ENCODE data around the gene DNAL4. TPM values are rescaled to one million over a fixed set of nuclear protein-coding genes. Genes with fewer than 3 reads are reported as not detected.

DNAL4 gene
- total RNA-seq, 2 donors from 2014 or later: 24.8 to 29.8 TPM

GRCh38 chr22:38826386-38826785, 32.4 kb upstream of the DNAL4 start:
- H3K4me1 ChIP-seq (ENCODE audit: control insufficient read depth, insufficient read depth, low read length): no peaks in the 10 kb centered on the region
- H3K9me3 ChIP-seq (ENCODE audit: control insufficient read depth, low read length): no peaks in the 10 kb centered on the region
- no peak overlapping the region for H3K27ac Mint-ChIP-seq
- no peaks in the 10 kb centered on the region for H3K36me3 Mint-ChIP-seq (ENCODE audit: low read depth)
- no peaks in the 10 kb centered on the region for H3K36me3 ChIP-seq (ENCODE audit: control insufficient read depth, insufficient read depth, low read length)
- no peak overlapping the region for H3K4me3 Mint-ChIP-seq
- no peak overlapping the region for H3K4me3 ChIP-seq (ENCODE audit: low read length)
- no peak for DNase-seq
- no peaks in the 10 kb centered on the region for H3K9me3 Mint-ChIP-seq
- H3K9ac ChIP-seq (ENCODE audit: extremely low read depth, low read length, poor library complexity, severe bottlenecking): no peak overlapping the region
- H3K4me1 Mint-ChIP-seq: no peaks in the 10 kb centered on the region
- H3K27me3 Mint-ChIP-seq (ENCODE audit: insufficient read depth): peaks cover 3% of the 10 kb centered on the region
- no peaks in the 10 kb centered on the region for H3K27me3 ChIP-seq (ENCODE audit: control insufficient read depth, insufficient read depth, low read length, poor library complexity, severe bottlenecking)
- no peak overlapping the region for H3K27ac ChIP-seq (ENCODE audit: low read depth, low read length)
- 87 to 89% methylated on average over 14 to 16 of the region's 16 CpGs for WGBS, 2 experiments (ENCODE audit: insufficient coverage in 1 of 2, insufficient read length in 1 of 2)
- TF ChIP-seq, protein P1, sequence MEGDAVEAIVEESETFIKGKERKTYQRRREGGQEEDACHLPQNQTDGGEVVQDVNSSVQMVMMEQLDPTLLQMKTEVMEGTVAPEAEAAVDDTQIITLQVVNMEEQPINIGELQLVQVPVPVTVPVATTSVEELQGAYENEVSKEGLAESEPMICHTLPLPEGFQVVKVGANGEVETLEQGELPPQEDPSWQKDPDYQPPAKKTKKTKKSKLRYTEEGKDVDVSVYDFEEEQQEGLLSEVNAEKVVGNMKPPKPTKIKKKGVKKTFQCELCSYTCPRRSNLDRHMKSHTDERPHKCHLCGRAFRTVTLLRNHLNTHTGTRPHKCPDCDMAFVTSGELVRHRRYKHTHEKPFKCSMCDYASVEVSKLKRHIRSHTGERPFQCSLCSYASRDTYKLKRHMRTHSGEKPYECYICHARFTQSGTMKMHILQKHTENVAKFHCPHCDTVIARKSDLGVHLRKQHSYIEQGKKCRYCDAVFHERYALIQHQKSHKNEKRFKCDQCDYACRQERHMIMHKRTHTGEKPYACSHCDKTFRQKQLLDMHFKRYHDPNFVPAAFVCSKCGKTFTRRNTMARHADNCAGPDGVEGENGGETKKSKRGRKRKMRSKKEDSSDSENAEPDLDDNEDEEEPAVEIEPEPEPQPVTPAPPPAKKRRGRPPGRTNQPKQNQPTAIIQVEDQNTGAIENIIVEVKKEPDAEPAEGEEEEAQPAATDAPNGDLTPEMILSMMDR (conservative IDR thresholded peaks at IDR 0.05): no peak

DNA sequence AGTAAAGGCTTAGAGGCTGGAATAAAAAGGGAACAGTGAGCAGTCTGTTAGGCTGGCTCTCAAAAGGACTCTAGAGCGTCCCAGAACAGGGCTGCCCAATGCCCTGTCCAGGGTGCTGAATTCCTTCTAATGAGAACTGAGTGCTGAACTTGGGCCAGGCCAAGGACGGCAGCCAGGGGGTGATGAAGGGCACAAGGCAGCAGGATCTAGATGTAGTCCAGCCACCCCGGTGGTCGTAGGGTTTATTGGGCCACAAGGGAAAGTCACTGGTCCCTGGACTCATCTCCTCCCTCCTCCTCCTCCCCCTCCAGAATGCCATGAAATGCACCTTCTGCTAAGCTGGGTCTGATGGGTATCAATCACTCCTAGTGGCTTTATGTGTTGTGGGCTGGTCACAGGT, 30.6 kb upstream of the DNAL4 start:
- no peaks in the 10 kb centered on the region for H3K36me3 ChIP-seq (ENCODE audit: control insufficient read depth, insufficient read depth, low read length)
- TF ChIP-seq, protein P1 (conservative IDR thresholded peaks at IDR 0.05): peak; percentile 87
- DNase-seq: peak; percentile 96
- H3K4me3 ChIP-seq (ENCODE audit: low read length): no peak overlapping the region
- Mint-ChIP-seq H3K36me3 (ENCODE audit: low read depth) (no peaks in the 10 kb centered on the region), H3K27ac (no peak overlapping the region), H3K4me3 (no peak overlapping the region), H3K27me3 (ENCODE audit: insufficient read depth) (peaks cover 8% of the 10 kb centered on the region), H3K4me1 (no peaks in the 10 kb centered on the region), H3K9me3 (no peaks in the 10 kb centered on the region)
- H3K27me3 ChIP-seq (ENCODE audit: control insufficient read depth, insufficient read depth, low read length, poor library complexity, severe bottlenecking): peaks cover 3% of the 10 kb centered on the region
- no peak overlapping the region for H3K9ac ChIP-seq (ENCODE audit: extremely low read depth, low read length, poor library complexity, severe bottlenecking)
- WGBS, 2 experiments (ENCODE audit: insufficient coverage in 1 of 2, insufficient read length in 1 of 2): 13 to 22% methylated on average over 1 to 4 of the region's 4 CpGs
- H3K27ac ChIP-seq (ENCODE audit: low read depth, low read length): no peak overlapping the region
- H3K9me3 ChIP-seq (ENCODE audit: control insufficient read depth, low read length): no peaks in the 10 kb centered on the region
- H3K4me1 ChIP-seq (ENCODE audit: control insufficient read depth, insufficient read depth, low read length): no peaks in the 10 kb centered on the region

GRCh38 chr22:38823637-38824036, 29.7 kb upstream of the DNAL4 start:
- Mint-ChIP-seq H3K9me3 (no peaks in the 10 kb centered on the region), H3K27ac (no peak overlapping the region), H3K27me3 (ENCODE audit: insufficient read depth) (peaks cover 14% of the 10 kb centered on the region), H3K36me3 (ENCODE audit: low read depth) (no peaks in the 10 kb centered on the region), H3K4me1 (no peaks in the 10 kb centered on the region), H3K4me3 (no peak overlapping the region)
- TF ChIP-seq, protein P1 (conservative IDR thresholded peaks at IDR 0.05): no peak
- H3K9ac ChIP-seq (ENCODE audit: extremely low read depth, low read length, poor library complexity, severe bottlenecking): no peak overlapping the region
- no peak overlapping the region for H3K27ac ChIP-seq (ENCODE audit: low read depth, low read length)
- H3K9me3 ChIP-seq (ENCODE audit: control insufficient read depth, low read length): no peaks in the 10 kb centered on the region
- no peaks in the 10 kb centered on the region for H3K36me3 ChIP-seq (ENCODE audit: control insufficient read depth, insufficient read depth, low read length)
- 88% methylated on average over 2 of the region's 2 CpGs; no CpG with 5 or more reads in 1 of the 2 experiments for WGBS, 2 experiments (ENCODE audit: insufficient coverage in 1 of 2, insufficient read length in 1 of 2)
- no peak for DNase-seq
- H3K4me1 ChIP-seq (ENCODE audit: control insufficient read depth, insufficient read depth, low read length): no peaks in the 10 kb centered on the region
- H3K4me3 ChIP-seq (ENCODE audit: low read length): no peak overlapping the region
- peaks cover 12% of the 10 kb centered on the region for H3K27me3 ChIP-seq (ENCODE audit: control insufficient read depth, insufficient read depth, low read length, poor library complexity, severe bottlenecking)

Data from endodermal cell (in vitro differentiated cells).